ENCODE data around the gene INO80B.
A peak's percentile ranks its signal among the peaks of the same experiment; 100 is the strongest.

Gene INO80B

DNA sequence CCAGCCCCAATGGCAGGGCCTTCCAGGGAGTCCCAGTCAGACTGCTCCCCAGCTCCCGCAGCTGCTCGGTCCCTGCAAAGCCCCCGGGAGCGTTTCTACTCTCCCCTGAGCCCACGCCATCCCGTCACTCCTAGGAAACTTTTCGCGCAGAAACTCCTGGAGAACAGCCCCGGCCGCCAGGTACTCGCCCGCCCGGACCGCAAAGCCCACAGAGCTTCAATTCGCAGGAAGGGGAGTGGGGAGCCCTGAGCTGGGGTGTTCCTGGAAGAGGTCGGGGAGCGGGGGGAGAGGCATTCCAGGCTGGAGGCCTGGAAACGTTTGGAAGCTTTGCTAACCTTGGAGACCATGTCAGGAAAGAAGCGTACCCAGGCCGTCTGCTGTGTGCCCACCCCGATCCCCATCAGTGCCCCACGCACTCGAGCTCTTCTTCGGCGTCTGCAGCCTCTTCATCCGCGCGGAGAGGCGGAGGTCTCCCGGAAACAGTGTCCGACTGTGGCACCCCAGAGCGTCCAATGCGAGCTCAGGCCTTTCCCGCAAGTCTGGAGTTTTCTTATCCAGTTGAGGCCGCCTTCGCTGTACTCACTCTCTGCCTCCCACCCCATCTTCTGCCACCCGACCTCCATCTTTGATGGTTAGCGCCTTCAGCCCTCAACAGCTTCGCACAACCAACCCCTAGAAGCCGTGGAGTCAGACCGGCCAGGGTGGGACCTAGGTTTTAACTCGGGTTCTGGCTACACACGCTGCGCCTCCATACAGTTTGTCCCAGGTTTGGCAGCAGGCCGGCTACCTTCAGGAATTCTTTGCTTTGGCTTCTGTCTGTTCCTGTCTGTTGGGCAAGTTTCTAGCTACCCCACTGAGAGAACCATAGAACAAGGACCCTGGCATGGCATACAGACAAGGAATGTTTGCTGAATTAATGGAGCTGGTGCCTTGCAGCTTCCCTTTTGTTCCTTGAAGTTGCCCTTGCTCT, 48.9 kb downstream of the INO80B start:
- DNase-seq = no peak

- no peak for DNase-seq
Observed at GRCh38 chr2:74504591-74504990, 49.7 kb downstream of the INO80B start.

DNA sequence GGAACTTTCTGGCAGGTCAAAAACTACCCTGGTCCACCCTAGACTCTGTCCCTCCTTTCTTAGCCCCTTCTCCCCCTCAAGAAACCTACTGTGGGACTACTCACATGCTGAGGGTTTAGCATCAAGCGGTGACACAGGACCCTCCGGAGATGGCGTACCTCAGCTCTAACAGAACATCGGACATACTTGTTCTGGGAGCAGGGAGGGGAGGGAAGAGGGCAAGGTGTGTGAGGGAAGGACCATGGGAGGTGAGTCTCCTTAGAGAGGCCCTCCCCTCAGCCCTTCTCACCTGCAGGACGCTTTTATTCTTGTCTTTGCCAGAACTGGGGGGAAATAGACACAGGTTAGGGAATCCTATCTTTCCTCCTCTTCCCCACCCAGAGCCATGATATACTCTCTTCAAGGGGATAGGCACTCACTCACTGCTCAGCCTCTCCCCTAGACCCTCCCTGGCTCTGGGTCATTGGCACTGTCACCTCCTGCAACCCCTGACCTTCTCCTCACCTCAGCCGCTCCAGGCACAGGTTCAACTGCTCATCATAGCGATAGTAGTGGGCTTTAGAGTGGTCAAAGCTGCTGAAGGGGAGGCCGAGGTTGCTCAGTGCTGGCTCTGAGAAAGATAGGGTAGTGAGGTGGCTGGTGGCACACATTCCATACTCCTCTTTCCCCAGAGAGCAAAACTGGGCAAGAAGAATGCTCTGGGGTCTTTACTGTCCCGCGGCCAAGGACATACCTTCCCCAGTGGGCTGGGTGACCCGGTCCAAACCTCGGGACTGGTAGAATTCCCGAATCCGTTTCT, 50.8 kb downstream of the INO80B start:
- no peak for DNase-seq

DNA sequence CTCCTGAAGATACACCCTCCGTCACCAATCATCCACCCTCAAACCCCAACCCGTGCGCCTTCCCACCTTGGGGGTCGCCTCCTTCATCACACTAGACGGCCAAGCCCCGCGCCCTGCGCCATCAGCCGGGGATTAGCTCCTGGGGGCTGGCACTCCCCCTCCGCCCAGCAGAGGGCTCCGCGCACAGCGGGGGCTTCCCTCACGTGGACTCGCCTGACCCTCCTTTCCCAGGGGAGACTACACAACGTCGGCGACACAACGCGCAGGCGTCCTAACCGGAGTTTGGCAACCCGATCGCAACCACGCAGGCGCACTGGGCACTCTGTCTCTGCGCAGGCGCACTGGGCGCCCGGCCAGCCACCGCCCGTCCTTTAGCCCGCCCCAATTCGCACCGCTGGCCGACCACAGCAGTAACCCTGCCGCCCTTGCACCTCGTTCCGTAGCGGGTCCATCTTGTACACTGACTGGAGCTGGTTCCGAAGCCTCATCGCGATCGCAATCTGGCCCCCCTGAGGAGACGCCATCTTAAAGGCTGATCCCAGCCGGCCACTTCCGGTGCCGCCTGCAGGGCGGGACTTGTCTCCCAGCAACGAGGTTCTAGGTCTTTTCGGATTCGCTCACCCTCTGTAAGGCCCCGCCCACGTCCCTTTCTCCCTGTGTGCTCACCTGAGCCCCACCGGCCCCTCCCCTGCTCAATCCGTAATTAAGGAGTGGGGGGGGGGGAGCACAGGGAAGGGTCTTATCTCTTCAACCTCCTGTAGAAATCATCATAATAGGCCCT, 52.4 kb downstream of the INO80B start, which contains the start of gene PCGF1:
Gene PCGF1 (minus strand): TSS at position 551 of the 781 bp plus-strand sequence. CDS start 27 bp downstream, at position 524.
- peak; percentile 99 for DNase-seq

Measured in NCI-H1694 (cell line).